GM06990 (cell line): Measurements from ENCODE around the gene PHKB.

ENCODE experiments used
- DNase-seq: peaks from one replicate; pipeline ENCODE4 v3.0.0-alpha.2; 2011; ENCODE audit not compliant: insufficient read length; ENCODE audit errors: extremely low read depth
- H3K27me3 ChIP-seq: replicated peaks from 2 replicates; pipeline ENCODE4 v1.6.0; 2011; ENCODE audit warnings: low read length; ENCODE audit not compliant: control insufficient read depth, insufficient read depth
- H3K36me3 ChIP-seq: 2 replicates; pipeline ENCODE4 v1.5.1; 2011; ENCODE audit warnings: low read length; ENCODE audit not compliant: control insufficient read depth, insufficient read depth
- H3K4me3 ChIP-seq: replicated peaks from 2 replicates; pipeline ENCODE4 v1.5.1; 2011; ENCODE audit warnings: low read depth, mild to moderate bottlenecking, control low read depth, low read length
- CTCF ChIP-seq: IDR thresholded peaks from 2 replicates; pipeline ENCODE4 v1.5.1; 2011; ENCODE audit warnings: low read length, control low read depth, mild to moderate bottlenecking, inconsistent platforms; ENCODE audit not compliant: insufficient read depth, poor library complexity, severe bottlenecking

Gene PHKB

GRCh38 chr16:47458331-47458730 is 2.8 kb upstream of the PHKB start:
- Histone ChIP-seq H3K4me3 (no peak overlapping the region), H3K36me3 (peaks cover 1% of the 10 kb centered on the region), H3K27me3 (no peaks in the 10 kb centered on the region)
- no peak for TF ChIP-seq CTCF
- DNase-seq: no peak

- no peaks in the 10 kb centered on the region; the same call in 1 of the 2 replicates for H3K36me3 ChIP-seq
- peak overlapping the region; percentile 96 for H3K4me3 ChIP-seq
- TF ChIP-seq CTCF: no peak
- DNase-seq: no peak
- H3K27me3 ChIP-seq: no peaks in the 10 kb centered on the region
Measured at GRCh38 chr16:47459603-47460002, 1.5 kb upstream of the PHKB start.

GRCh38 chr16:47460359-47460710 is 796 bp upstream of the PHKB start:
- no peak for DNase-seq
- no peaks in the 10 kb centered on the region; the same call in 1 of the 2 replicates for H3K36me3 ChIP-seq
- peak overlapping the region; percentile 96 for H3K4me3 ChIP-seq
- TF ChIP-seq CTCF: no peak
- H3K27me3 ChIP-seq: no peaks in the 10 kb centered on the region

GRCh38 chr16:47461598-47462266 is 601 bp downstream of the PHKB start:
- no peaks in the 10 kb centered on the region for H3K36me3 ChIP-seq
- peak; percentile 23 for DNase-seq
- H3K27me3 ChIP-seq: no peaks in the 10 kb centered on the region
- TF ChIP-seq CTCF: no peak
- peak overlapping the region; percentile 96 for H3K4me3 ChIP-seq

GRCh38 chr16:47463771-47464624 is 2.9 kb downstream of the PHKB start:
- Histone ChIP-seq H3K27me3 (no peaks in the 10 kb centered on the region), H3K4me3 (no peak overlapping the region; the same call in 1 of the 2 replicates), H3K36me3 (no peaks in the 10 kb centered on the region)
- TF ChIP-seq CTCF: no peak
- DNase-seq: no peak
